Measurements from ENCODE around the gene FFAR1.
A peak's percentile ranks its signal among the peaks of the same experiment; 100 is the strongest.
"Not testable (repeated sequence)": the region's sequence is repeated elsewhere in the genome, so short reads cannot be mapped to it uniquely, and the experiment has no call there.

The FFAR1 gene

GRCh38 chr19:35344511-35345031, 3.1 kb upstream of the FFAR1 start:
- no peak for DNase-seq

GRCh38 chr19:35345671-35346111, 2.0 kb upstream of the FFAR1 start:
- no peak for DNase-seq

- no peak for DNase-seq
Observed at GRCh38 chr19:35346193-35347052, 1.3 kb upstream of the FFAR1 start.

DNA sequence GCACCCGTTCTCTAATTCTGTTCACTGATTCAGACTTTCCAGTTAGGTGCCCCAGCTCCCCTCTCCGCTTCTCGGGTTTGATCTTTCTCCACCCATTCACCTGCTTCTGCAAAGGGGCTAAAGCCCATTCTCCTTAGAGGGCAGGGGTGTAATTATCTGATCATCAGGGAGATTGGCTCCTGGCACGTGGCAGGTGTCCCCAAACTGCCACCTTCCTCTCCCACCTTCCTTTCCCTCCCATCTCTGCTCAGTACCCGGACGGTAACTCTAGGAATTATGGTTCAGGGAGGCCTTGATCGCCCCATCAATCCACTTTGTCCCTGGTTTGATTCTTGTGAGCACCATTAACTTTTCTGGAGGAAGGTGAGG, 212 bp downstream of the FFAR1 start:
- DNase-seq, result no peak

GRCh38 chr19:35348911-35349611, 1.4 kb downstream of the FFAR1 start:
- no peak for DNase-seq

DNA sequence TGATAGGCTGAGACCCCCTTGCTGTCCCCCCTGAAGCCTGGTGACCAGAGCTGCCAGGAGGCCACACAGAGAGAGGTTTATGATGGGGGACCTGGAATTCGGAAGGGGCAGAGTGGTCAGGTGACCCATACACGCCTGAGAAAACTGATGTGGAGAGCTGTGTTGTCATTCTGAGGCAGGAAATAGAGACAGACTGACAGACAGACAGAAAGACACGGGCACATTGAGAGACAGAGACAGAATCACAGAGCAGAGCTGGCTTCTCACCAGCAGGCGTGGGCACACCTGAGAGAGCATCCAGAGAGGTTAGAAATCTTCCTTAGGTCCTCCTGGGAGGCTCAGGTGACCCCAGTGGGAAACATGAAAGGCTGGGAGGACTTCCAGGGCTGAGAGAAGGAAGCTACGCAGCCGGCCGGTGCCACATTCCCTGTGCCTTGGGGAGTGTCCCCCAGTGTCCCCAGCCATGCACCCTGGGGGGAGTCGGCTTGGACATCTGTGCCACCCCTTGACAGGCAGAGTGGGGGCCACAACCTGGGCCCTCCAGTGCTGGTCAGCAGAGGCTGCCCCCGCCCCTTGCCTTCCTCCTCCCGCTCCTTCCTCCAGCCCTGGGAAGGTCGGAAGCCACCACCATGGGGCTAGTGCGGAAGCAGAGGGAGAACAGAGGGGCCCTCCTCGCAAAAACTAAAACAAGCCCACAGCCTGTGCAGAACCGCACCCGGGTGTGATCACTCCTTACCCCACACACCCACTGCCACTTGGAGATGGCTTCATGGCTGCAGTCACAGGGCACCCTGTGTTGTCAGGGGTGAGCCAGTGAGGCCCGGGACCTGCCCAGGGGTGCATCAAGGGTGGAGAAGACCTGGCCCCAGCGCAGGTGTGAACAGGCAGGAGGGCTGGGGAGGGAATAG, 2.2 kb downstream of the FFAR1 start:
- DNase-seq, result no peak

DNA sequence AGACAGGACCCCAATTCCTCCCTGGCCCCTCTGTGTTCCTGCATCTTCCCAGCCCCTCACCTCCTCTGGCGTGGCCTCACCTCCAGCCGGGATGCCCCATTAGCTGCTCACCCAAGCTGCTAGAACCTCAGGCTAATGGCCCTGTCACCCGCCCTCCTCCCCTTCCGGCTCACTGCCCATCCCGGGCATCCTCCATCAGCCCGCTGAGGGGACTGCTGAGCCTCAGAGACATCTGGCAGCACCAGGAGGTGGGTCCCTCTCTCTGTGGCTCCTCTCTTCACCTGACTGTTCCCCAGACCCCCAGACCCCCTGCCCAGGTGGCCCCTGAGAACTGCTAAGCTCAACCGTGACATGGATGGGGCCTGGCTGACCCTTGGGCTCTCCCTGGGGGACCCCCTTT, 2.9 kb downstream of the FFAR1 start:
- DNase-seq, result no peak

DNA sequence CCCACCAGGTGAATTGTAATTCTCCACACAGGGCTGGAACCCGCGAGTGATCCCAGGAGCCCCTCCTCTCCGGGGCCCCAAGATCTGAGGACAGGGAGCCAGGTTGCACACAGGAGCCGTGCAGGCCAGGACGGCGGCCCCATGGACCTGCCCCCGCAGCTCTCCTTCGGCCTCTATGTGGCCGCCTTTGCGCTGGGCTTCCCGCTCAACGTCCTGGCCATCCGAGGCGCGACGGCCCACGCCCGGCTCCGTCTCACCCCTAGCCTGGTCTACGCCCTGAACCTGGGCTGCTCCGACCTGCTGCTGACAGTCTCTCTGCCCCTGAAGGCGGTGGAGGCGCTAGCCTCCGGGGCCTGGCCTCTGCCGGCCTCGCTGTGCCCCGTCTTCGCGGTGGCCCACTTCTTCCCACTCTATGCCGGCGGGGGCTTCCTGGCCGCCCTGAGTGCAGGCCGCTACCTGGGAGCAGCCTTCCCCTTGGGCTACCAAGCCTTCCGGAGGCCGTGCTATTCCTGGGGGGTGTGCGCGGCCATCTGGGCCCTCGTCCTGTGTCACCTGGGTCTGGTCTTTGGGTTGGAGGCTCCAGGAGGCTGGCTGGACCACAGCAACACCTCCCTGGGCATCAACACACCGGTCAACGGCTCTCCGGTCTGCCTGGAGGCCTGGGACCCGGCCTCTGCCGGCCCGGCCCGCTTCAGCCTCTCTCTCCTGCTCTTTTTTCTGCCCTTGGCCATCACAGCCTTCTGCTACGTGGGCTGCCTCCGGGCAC, 3.9 kb downstream of the FFAR1 start:
- no peak for DNase-seq

- no peak for DNase-seq
Observed at GRCh38 chr19:35352177-35352447, 4.4 kb downstream of the FFAR1 start.

- peak; percentile 64 for DNase-seq
Observed at GRCh38 chr19:35352448-35353304, 5.0 kb downstream of the FFAR1 start.

DNA sequence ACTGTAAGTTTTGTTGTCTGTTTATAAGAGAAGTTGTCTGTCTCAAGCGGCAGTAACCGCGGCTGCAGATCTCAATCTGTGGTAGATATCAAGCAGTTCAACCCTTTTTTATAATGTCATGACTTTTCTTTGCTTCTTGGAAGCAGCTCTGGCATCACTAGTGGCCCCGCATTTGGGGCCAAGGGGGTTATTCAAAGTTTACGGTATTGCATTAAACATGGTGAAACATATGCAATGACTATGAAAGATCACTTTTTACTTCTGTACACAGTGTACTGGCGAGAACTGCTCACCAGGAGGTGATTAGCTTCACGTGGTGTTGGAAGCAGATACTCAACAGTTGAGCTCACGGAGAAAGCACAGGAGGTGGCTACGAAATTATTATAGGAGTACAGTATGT, 5.9 kb downstream of the FFAR1 start:
- no peak for DNase-seq

DNA sequence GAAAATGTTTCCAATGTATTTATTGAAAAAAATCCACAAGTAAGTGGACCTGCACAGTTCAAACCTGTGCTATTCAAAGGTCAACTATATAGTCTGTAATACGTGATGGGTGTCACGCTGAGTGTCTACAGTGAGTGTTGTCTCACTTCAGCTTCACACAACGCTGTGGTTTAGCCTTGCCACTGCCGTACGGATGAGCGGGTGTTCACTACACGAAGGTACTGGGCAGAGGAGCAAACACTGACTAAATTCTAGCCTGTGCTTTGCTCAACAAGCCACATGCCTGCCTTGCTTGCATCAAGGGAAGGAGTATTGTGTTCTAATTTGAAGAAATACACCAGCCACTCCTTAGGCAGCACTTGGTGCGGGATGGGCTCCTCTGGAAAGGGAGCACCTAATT, 7.2 kb downstream of the FFAR1 start:
- DNase-seq, result no peak

GRCh38 chr19:35355791-35356460, 8.2 kb downstream of the FFAR1 start:
- no peak for DNase-seq

- DNase-seq, result no peak
Observed at GRCh38 chr19:35357867-35358573, 10.3 kb downstream of the FFAR1 start, which contains the start of gene FFAR3. FFAR3 (plus strand) TSS chr19:35358460; CDS start chr19:35358891, 431 bp downstream.

- DNase-seq, result not testable (repeated sequence)
Observed at GRCh38 chr19:35358834-35359233, 11.1 kb downstream of the FFAR1 start.

DNA sequence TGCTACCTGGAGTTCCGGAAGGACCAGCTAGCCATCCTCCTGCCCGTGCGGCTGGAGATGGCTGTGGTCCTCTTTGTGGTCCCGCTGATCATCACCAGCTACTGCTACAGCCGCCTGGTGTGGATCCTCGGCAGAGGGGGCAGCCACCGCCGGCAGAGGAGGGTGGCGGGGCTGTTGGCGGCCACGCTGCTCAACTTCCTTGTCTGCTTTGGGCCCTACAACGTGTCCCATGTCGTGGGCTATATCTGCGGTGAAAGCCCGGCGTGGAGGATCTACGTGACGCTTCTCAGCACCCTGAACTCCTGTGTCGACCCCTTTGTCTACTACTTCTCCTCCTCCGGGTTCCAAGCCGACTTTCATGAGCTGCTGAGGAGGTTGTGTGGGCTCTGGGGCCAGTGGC, 11.7 kb downstream of the FFAR1 start:
- DNase-seq, result not testable (repeated sequence)

DNA sequence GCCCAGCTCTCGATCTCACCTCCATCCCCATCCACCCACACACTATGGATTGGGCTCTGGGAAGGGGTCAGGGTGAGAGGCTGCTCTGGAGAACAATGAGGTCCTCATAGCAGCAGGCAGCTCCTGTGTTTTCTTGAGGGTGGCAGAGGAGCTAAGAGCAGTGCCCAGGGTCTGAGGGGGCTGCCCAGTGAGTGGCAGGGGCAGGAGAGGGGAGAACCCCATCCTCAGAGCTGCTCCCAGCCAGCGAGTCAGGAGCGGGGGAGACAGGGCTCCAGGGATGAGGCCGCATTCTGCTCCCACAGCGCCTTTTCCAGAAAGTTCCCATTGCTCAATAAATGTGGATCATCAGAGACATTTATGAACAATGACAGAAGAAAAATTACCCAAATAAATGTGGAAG, 12.4 kb downstream of the FFAR1 start:
- not testable (repeated sequence) for DNase-seq

- DNase-seq, result no peak
Observed at GRCh38 chr19:35360880-35361420, 13.2 kb downstream of the FFAR1 start.

DNA sequence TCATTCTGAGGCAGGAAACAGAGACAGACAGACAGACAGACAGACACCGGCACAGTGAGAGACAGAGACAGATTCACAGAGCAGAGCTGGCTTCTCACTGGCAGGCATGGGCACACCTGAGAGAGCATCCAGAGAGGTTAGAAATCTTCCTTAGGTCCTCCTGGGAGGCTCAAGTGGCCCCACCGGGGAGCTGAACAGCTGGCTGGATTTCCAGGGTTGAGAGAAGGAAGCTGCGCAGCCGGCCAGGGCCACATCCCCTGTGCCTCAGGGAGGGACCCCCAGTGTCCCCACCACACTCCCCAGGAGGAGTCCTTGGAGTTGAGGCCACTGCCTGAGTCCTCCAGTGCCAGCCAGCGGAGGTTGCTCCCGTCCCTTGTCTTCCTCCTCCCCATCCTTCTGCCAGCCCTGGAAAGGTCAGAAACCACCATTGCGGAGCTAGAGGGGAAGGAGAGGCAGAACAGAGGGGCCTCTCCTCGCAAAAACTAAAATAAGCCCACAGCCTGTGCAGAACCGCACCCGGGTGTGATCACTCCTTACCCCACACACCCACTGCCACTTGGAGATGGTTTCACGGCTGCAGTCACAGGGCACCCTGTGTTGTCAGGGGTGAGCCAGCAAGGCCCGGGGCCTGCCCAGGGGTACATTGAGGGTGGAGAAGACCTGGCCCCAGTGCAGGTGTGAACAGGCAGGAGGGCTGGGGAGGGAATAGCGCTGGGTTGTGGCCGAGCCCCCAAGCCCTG, 14.7 kb downstream of the FFAR1 start:
- no peak for DNase-seq
